ENCODE data around the gene UPK2.

DNA sequence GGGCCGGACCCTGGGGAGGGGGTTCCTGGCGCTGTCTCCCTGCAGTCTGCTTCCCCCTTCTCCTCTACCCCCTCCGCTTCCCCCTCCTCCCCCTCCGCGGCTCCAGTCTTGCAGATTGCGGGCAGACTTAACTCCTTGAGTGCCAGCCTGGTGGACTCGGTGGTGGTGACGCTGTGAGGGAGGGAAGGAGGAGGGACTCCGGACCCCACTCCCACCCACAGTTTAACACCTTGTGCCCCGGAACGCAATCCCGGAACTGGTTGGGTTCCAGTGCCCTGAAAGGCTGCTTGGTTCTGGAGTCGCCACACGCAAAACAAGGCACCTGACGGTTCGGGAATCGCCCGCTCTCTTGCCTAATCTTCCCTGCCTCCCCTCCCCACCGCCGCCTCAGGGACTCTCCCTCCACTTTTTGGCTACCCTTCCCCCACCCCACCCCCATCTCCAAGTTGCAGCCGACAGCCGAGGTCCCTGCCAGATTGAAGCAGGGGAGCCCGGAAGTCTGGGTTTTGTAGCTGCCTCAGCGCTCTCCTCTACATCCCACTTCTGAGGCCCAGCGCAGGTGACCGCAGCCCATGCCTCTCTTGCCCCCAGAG lies 26.5 kb upstream of the UPK2 start:
- no peak for TF ChIP-seq CTCF (IDR thresholded peaks at IDR 0.05; ENCODE audit: insufficient read depth, low read length)
- TF ChIP-seq, protein P1, sequence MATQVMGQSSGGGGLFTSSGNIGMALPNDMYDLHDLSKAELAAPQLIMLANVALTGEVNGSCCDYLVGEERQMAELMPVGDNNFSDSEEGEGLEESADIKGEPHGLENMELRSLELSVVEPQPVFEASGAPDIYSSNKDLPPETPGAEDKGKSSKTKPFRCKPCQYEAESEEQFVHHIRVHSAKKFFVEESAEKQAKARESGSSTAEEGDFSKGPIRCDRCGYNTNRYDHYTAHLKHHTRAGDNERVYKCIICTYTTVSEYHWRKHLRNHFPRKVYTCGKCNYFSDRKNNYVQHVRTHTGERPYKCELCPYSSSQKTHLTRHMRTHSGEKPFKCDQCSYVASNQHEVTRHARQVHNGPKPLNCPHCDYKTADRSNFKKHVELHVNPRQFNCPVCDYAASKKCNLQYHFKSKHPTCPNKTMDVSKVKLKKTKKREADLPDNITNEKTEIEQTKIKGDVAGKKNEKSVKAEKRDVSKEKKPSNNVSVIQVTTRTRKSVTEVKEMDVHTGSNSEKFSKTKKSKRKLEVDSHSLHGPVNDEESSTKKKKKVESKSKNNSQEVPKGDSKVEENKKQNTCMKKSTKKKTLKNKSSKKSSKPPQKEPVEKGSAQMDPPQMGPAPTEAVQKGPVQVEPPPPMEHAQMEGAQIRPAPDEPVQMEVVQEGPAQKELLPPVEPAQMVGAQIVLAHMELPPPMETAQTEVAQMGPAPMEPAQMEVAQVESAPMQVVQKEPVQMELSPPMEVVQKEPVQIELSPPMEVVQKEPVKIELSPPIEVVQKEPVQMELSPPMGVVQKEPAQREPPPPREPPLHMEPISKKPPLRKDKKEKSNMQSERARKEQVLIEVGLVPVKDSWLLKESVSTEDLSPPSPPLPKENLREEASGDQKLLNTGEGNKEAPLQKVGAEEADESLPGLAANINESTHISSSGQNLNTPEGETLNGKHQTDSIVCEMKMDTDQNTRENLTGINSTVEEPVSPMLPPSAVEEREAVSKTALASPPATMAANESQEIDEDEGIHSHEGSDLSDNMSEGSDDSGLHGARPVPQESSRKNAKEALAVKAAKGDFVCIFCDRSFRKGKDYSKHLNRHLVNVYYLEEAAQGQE (IDR thresholded peaks at IDR 0.05; ENCODE audit: insufficient replicate concordance, low read depth): no peak
- peak; percentile 59; the same call in 1 of the 2 replicates for TF ChIP-seq POLR2AphosphoS5 (IDR thresholded peaks at IDR 0.05; ENCODE audit: low read depth)
- no peak for TF ChIP-seq GABPA (IDR thresholded peaks at IDR 0.05; ENCODE audit: low read depth)

All from HL-60 (cell line).